Activated naive CD4-positive, alpha-beta T cell treated with anti-CD3 and anti-CD28 coated beads, Interleukin-2, amount 50 U/mL, for 72 hours (primary cell): Measurements from ENCODE around the gene TBC1D1. TPM values are rescaled to one million over a fixed set of nuclear protein-coding genes. Genes with fewer than 3 reads are reported as not detected.

Experiments used
- ATAC-seq, 2 donors: fragments of 150-1000 bp; cut with Tn5 transposase; 2 replicates each; pipeline ENCODE4 v1.10.0; 2021; ENCODE audit warnings: mild to moderate bottlenecking in 2 of 2, moderate library complexity in 2 of 2
- DNase-seq, 2 donors: peaks; one replicate each; pipeline ENCODE4 v3.0.0; 2021 to 2022; ENCODE audit warnings: low spot score in 2 of 2
- H3K27ac Mint-ChIP-seq, 2 donors: one replicate each; pipeline ENCODE4 v1.8.0; 2022; ENCODE audit warnings: mild to moderate bottlenecking in 2 of 2, mixed read lengths in 2 of 2
- H3K36me3 Mint-ChIP-seq, 2 donors: one replicate each; pipeline ENCODE4 v1.8.0; 2022; ENCODE audit warnings: mixed read lengths in 2 of 2
- H3K9me3 Mint-ChIP-seq, 2 donors: one replicate each; pipeline ENCODE4 v1.8.0; 2022; ENCODE audit warnings: mixed read lengths in 2 of 2
- total RNA-seq, 2 donors: library from RNA; stranded (reverse); gene quantifications; one replicate each; pipeline ENCODE4 v1.2.3, GENCODE V29; 2022

The TBC1D1 gene
- total RNA-seq, 2 donors from 2014 or later: 47.1 to 68.6 TPM

- DNase-seq (no peak), ATAC-seq (no peak)
- Mint-ChIP-seq H3K27ac (no peak overlapping the region), H3K36me3 (peaks cover 0 to 8% of the 10 kb centered on the region in 2 donors), H3K9me3 (peaks cover 0 to 6% of the 10 kb centered on the region in 2 donors)
These were observed 259.9 kb downstream of the TBC1D1 start for GRCh38 chr4:38150766-38151165.

- no peak for ATAC-seq
These were observed 261.0 kb downstream of the TBC1D1 start for GRCh38 chr4:38151873-38152272.

GRCh38 chr4:38152305-38152704 lies 261.4 kb downstream of the TBC1D1 start:
- no peak overlapping the region for H3K27ac Mint-ChIP-seq
- peaks cover 0 to 14% of the 10 kb centered on the region in 2 donors for H3K36me3 Mint-ChIP-seq
- peaks cover 0 to 16% of the 10 kb centered on the region in 2 donors for H3K9me3 Mint-ChIP-seq
- ATAC-seq: no peak
- DNase-seq: no peak

More at GRCh38 chr4:38151873-38152272, 261.0 kb downstream of the TBC1D1 start:
- peaks cover 0 to 14% of the 10 kb centered on the region in 2 donors for H3K36me3 Mint-ChIP-seq
- H3K9me3 Mint-ChIP-seq: peaks cover 0 to 13% of the 10 kb centered on the region in 2 donors
- H3K27ac Mint-ChIP-seq: no peak overlapping the region
- DNase-seq: no peak

- ATAC-seq (no peak), DNase-seq (no peak)
- H3K27ac Mint-ChIP-seq: no peak overlapping the region
- H3K9me3 Mint-ChIP-seq: peaks cover 0 to 16% of the 10 kb centered on the region in 2 donors
- peaks cover 0 to 11% of the 10 kb centered on the region in 2 donors for H3K36me3 Mint-ChIP-seq
These were observed 262.0 kb downstream of the TBC1D1 start for GRCh38 chr4:38152721-38153386.

DNA sequence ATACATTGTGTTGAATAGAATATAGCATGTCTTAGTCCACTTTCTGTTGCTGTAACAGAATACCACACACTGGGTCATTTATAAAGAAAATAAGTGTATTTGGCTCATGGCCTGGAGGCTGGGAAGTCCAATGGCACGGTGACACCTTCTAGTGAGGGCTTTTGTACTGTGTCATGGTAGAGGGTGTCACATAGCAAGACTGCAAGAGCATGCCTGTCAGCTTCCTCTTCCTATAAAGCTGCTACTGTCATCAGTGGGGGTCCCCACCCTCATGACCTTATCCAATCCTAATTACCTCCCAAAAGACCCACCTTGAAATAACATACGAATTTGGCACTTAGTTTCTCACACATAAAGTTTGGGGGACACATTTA lies 262.5 kb downstream of the TBC1D1 start:
- DNase-seq (no peak), ATAC-seq (no peak)
- peaks cover 0 to 12% of the 10 kb centered on the region in 2 donors for H3K36me3 Mint-ChIP-seq
- no peak overlapping the region for H3K27ac Mint-ChIP-seq
- peaks cover 2 to 18% of the 10 kb centered on the region in 2 donors for H3K9me3 Mint-ChIP-seq

DNA sequence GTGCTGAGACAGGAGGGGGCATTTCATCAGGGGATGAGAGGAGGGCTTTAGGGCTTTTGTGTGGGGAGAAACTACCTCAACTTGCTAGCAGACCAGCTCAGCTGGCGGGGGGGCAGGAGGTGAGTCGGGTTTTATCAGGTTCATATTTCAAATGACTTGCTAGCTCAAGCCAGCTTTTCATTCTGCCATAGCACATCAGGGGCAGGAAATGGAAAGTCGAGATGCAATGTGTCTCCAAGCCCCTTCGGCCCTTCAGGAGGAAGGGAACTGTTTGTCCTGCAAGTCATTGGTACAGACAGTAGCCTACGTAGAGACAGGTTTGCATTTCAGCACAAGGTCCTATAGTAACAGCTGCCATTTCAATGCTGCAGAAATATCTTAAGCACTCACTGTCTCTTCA lies 263.4 kb downstream of the TBC1D1 start:
- H3K9me3 Mint-ChIP-seq: peaks cover 5 to 22% of the 10 kb centered on the region in 2 donors
- no peak overlapping the region for H3K27ac Mint-ChIP-seq
- ATAC-seq: no peak
- H3K36me3 Mint-ChIP-seq: peaks cover 0 to 17% of the 10 kb centered on the region in 2 donors
- no peak for DNase-seq

- no peak overlapping the region for H3K27ac Mint-ChIP-seq
- H3K36me3 Mint-ChIP-seq: peaks cover 0 to 23% of the 10 kb centered on the region in 2 donors
- no peak for DNase-seq
- no peak for ATAC-seq
- H3K9me3 Mint-ChIP-seq: peaks cover 5 to 22% of the 10 kb centered on the region in 2 donors
These were observed 264.1 kb downstream of the TBC1D1 start for GRCh38 chr4:38154681-38155588.

DNA sequence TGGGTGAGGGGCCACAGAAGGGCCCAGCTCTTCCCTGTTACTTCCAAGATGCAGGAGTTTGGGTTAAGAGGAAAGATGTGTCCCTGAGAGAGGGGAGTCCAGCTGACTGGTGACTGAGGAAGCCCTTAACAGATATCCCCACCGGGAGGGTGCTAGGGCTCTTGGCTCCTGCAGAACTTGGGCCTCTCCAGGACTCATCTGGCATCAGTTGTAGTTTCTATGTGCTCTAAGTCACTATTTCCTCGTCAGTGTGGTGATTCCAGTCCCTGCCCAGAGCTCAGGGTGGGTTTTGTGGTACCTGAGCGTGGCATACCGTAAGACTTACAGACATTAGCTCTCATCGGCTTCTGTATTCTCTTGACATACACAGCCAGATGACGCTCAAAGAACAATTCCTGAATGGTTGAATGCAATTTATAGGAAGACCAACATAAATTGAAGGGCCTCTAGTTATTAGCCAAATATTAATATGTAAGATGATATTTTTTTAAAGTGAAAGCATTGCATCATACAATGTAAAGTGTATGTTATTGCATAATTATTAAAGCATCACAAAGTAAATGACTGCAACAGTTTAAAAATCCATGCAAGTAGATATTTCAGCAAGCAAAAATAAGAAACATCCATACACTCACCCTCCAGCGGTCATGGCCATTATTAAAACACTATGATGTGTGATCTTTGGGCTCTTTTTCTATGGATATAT lies 264.9 kb downstream of the TBC1D1 start:
- ATAC-seq: no peak
- no peak for DNase-seq
- no peak overlapping the region for H3K27ac Mint-ChIP-seq
- H3K9me3 Mint-ChIP-seq: peaks cover 5 to 22% of the 10 kb centered on the region in 2 donors
- H3K36me3 Mint-ChIP-seq: peaks cover 0 to 23% of the 10 kb centered on the region in 2 donors

DNA sequence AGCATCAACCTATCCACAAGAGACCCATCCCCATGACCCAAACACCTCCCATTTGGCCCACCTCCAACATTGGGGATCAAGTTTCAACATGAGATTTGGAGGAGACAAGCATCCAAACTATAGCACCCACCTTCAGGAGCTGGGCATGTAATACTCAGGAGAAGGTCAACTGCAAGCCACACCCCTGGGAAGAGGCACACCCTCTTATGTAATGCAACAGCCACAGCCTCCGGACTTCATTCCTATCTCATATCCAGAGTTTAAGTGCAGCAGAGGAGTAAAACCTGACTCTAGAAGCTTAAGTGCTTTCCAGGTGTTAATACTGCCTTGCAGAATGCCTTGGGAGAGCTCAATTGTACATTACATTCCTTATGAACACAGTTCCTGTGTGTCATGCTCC lies 266.7 kb downstream of the TBC1D1 start:
- Mint-ChIP-seq H3K9me3 (peaks cover 5 to 22% of the 10 kb centered on the region in 2 donors), H3K36me3 (peaks cover 0 to 23% of the 10 kb centered on the region in 2 donors), H3K27ac (no peak overlapping the region)
- DNase-seq (no peak), ATAC-seq (no peak)

DNA sequence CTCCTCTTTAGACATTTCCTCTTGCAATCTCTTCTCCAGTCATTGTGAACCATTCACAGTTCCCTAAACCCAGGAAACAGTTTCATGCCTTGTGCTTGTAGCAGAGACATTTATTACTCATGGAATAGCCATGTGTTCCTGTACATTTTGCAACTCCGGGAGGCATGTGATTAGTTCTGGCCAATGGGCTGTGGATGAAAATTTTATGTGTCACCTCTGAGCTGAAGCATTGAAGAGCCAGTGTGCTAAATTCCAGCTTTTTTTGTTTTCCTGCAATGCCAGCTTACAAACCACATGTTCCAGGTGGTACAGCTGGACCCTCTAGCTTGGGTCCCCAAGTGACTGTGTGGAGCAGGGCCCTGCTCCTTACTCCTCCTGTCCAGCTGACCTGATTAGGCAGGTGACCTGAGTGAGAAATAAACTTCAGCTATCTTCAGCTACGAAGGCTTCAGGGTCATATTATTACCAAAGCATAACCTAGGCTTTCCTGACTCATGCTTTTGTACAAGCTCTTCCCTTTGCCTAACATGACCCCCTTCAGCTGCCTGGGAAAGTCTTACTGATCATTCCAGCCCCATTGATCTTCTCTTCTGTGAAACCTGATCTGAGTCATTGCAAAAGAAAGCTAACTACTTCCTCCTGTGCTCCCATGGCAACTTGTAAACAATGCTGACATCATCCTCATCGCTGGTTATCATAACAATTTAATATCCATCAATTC lies 269.8 kb downstream of the TBC1D1 start:
- Mint-ChIP-seq H3K36me3 (peaks cover 12 to 40% of the 10 kb centered on the region in 2 donors), H3K9me3 (peaks cover 17 to 35% of the 10 kb centered on the region in 2 donors), H3K27ac (peak overlapping the region; percentile 35 to 96)
- peak in 1 of 2 donors; percentile 57 for DNase-seq
- ATAC-seq: peak; percentile 81 to 83

- Mint-ChIP-seq H3K9me3 (peaks cover 23 to 38% of the 10 kb centered on the region in 2 donors), H3K27ac (peak overlapping the region; percentile 35 to 96), H3K36me3 (peaks cover 19 to 42% of the 10 kb centered on the region in 2 donors)
- ATAC-seq (peak in 1 of 2 donors; percentile 58), DNase-seq (no peak)
These were observed 270.6 kb downstream of the TBC1D1 start for GRCh38 chr4:38161208-38162113.

GRCh38 chr4:38162240-38162784 lies 271.4 kb downstream of the TBC1D1 start:
- H3K9me3 Mint-ChIP-seq: peaks cover 23 to 39% of the 10 kb centered on the region in 2 donors
- H3K27ac Mint-ChIP-seq: peak overlapping the region; percentile 35 to 96
- DNase-seq: no peak
- H3K36me3 Mint-ChIP-seq: peaks cover 24 to 48% of the 10 kb centered on the region in 2 donors
- no peak for ATAC-seq

DNA sequence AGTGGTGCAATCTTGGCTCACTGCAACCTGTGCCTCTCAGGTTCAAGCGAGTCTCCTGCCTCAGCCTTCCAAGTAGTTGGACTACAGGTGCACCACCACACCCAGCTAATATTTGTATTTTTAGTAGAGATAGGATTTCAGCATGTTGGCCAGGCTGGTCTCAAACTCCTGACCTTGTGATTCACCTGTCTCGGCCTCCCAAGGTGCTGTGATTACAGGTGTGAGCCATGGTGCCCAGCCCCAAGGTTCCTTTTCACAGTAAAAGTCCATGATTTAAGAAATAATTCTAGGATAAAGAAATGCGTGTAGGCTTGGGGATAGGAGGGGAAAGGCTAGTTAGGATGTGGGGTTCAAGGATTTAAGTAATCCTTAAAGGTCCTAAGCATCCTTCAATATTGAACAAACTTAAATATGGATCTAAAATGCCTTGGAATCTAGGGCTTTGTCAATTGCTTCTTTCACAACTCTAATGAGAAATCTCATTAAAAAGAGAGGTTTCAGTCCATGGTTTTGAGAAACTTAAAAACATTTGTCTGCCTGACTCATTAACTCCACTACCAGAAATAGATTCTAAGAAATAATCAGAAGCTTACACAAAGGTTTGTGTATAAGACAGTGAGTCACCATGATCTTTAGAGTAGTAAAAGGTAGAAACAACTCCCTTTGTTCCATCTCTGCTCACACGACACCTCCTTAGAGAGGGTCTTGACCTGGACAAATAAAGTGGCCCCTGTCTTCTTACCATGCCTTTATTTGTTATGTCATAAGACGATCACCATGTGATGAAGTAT lies 272.5 kb downstream of the TBC1D1 start:
- Mint-ChIP-seq H3K27ac (peak overlapping the region; percentile 35 to 99), H3K9me3 (peaks cover 21 to 35% of the 10 kb centered on the region in 2 donors), H3K36me3 (peaks cover 24 to 42% of the 10 kb centered on the region in 2 donors)
- DNase-seq (no peak), ATAC-seq (peak; percentile 80 to 84)

GRCh38 chr4:38164346-38164745 lies 273.5 kb downstream of the TBC1D1 start:
- DNase-seq: no peak
- peaks cover 24 to 37% of the 10 kb centered on the region in 2 donors for H3K36me3 Mint-ChIP-seq
- H3K27ac Mint-ChIP-seq: peak overlapping the region; percentile 35 to 99
- peaks cover 18 to 32% of the 10 kb centered on the region in 2 donors for H3K9me3 Mint-ChIP-seq
- ATAC-seq: no peak
